Measurements from ENCODE around the gene EML5.

EML5 gene

GRCh38 chr14:88668448-88669116 is 124.2 kb downstream of the EML5 start:
- WGBS, 2 experiments (ENCODE audit: insufficient coverage in 2 of 2): 93 to 100% methylated on average over 2 to 3 of the region's 3 CpGs
- no peaks in the 10 kb centered on the region for H3K9me3 ChIP-seq (ENCODE audit: control insufficient read depth, low read length)
- H3K4me1 ChIP-seq (ENCODE audit: control insufficient read depth, insufficient read depth, low read length, poor library complexity, severe bottlenecking): no peaks in the 10 kb centered on the region

GRCh38 chr14:88667555-88668273 is 125.0 kb downstream of the EML5 start:
- no peaks in the 10 kb centered on the region for H3K9me3 ChIP-seq (ENCODE audit: control insufficient read depth, low read length)
- H3K36me3 ChIP-seq (ENCODE audit: control insufficient read depth, insufficient read depth, low read length): no peaks in the 10 kb centered on the region
- no peak overlapping the region for H3K4me3 ChIP-seq (ENCODE audit: extremely low read depth, insufficient read depth, low read length, poor library complexity, severe bottlenecking)
- H3K27ac ChIP-seq (ENCODE audit: low read depth, low read length, severe bottlenecking): no peak overlapping the region
- no peaks in the 10 kb centered on the region for H3K4me1 ChIP-seq (ENCODE audit: control insufficient read depth, insufficient read depth, low read length, poor library complexity, severe bottlenecking)
- WGBS, 2 experiments (ENCODE audit: insufficient coverage in 2 of 2): 54 to 82% methylated on average over 2 to 4 of the region's 4 CpGs

More at GRCh38 chr14:88668448-88669116, 124.2 kb downstream of the EML5 start:
- Histone ChIP-seq H3K36me3 (ENCODE audit: control insufficient read depth, insufficient read depth, low read length) (no peaks in the 10 kb centered on the region), H3K4me3 (ENCODE audit: extremely low read depth, insufficient read depth, low read length, poor library complexity, severe bottlenecking) (no peak overlapping the region), H3K27ac (ENCODE audit: low read depth, low read length, severe bottlenecking) (no peak overlapping the region)

- Histone ChIP-seq H3K4me1 (ENCODE audit: control insufficient read depth, insufficient read depth, low read length, poor library complexity, severe bottlenecking) (no peaks in the 10 kb centered on the region), H3K27ac (ENCODE audit: low read depth, low read length, severe bottlenecking) (no peak overlapping the region), H3K36me3 (ENCODE audit: control insufficient read depth, insufficient read depth, low read length) (no peaks in the 10 kb centered on the region), H3K4me3 (ENCODE audit: extremely low read depth, insufficient read depth, low read length, poor library complexity, severe bottlenecking) (no peak overlapping the region), H3K9me3 (ENCODE audit: control insufficient read depth, low read length) (no peaks in the 10 kb centered on the region)
- WGBS, 2 experiments (ENCODE audit: insufficient coverage in 2 of 2): 96 to 97% methylated on average over 3 to 5 of the region's 5 CpGs
Observed at GRCh38 chr14:88660056-88660455, 132.7 kb downstream of the EML5 start.

- 80% methylated on average over 1 of the region's 1 CpG; no CpG with 5 or more reads in 1 of the 2 experiments for whole genome bisulfite sequencing, 2 experiments (ENCODE audit: insufficient coverage in 2 of 2)
- H3K4me1 ChIP-seq (ENCODE audit: control insufficient read depth, insufficient read depth, low read length, poor library complexity, severe bottlenecking): no peaks in the 10 kb centered on the region
- no peak overlapping the region for H3K27ac ChIP-seq (ENCODE audit: low read depth, low read length, severe bottlenecking)
- H3K9me3 ChIP-seq (ENCODE audit: control insufficient read depth, low read length): no peaks in the 10 kb centered on the region
- H3K36me3 ChIP-seq (ENCODE audit: control insufficient read depth, insufficient read depth, low read length): no peaks in the 10 kb centered on the region
- no peak overlapping the region for H3K4me3 ChIP-seq (ENCODE audit: extremely low read depth, insufficient read depth, low read length, poor library complexity, severe bottlenecking)
Observed at GRCh38 chr14:88639221-88639620, 153.5 kb downstream of the EML5 start.

GRCh38 chr14:88632512-88632911 is 160.2 kb downstream of the EML5 start:
- Histone ChIP-seq H3K4me3 (ENCODE audit: extremely low read depth, insufficient read depth, low read length, poor library complexity, severe bottlenecking) (no peak overlapping the region), H3K4me1 (ENCODE audit: control insufficient read depth, insufficient read depth, low read length, poor library complexity, severe bottlenecking) (peaks cover 5% of the 10 kb centered on the region), H3K27ac (ENCODE audit: low read depth, low read length, severe bottlenecking) (no peak overlapping the region), H3K9me3 (ENCODE audit: control insufficient read depth, low read length) (no peaks in the 10 kb centered on the region), H3K36me3 (ENCODE audit: control insufficient read depth, insufficient read depth, low read length) (no peaks in the 10 kb centered on the region)
- WGBS, 2 experiments (ENCODE audit: insufficient coverage in 2 of 2): no CpG with 5 or more reads among the region's 2 CpGs

GRCh38 chr14:88631091-88631490 is 161.7 kb downstream of the EML5 start:
- Histone ChIP-seq H3K36me3 (ENCODE audit: control insufficient read depth, insufficient read depth, low read length) (no peaks in the 10 kb centered on the region), H3K4me3 (ENCODE audit: extremely low read depth, insufficient read depth, low read length, poor library complexity, severe bottlenecking) (no peak overlapping the region), H3K27ac (ENCODE audit: low read depth, low read length, severe bottlenecking) (no peak overlapping the region), H3K9me3 (ENCODE audit: control insufficient read depth, low read length) (no peaks in the 10 kb centered on the region), H3K4me1 (ENCODE audit: control insufficient read depth, insufficient read depth, low read length, poor library complexity, severe bottlenecking) (peaks cover 5% of the 10 kb centered on the region)
- WGBS, 2 experiments (ENCODE audit: insufficient coverage in 2 of 2): 83% methylated on average over 2 of the region's 3 CpGs; no CpG with 5 or more reads in 1 of the 2 experiments

- 82 to 89% methylated on average over 5 to 6 of the region's 6 CpGs for WGBS, 2 experiments (ENCODE audit: insufficient coverage in 2 of 2)
- Histone ChIP-seq H3K9me3 (ENCODE audit: control insufficient read depth, low read length) (no peaks in the 10 kb centered on the region), H3K4me1 (ENCODE audit: control insufficient read depth, insufficient read depth, low read length, poor library complexity, severe bottlenecking) (peaks cover 5% of the 10 kb centered on the region), H3K27ac (ENCODE audit: low read depth, low read length, severe bottlenecking) (peak overlapping the region; percentile 1), H3K36me3 (ENCODE audit: control insufficient read depth, insufficient read depth, low read length) (no peaks in the 10 kb centered on the region), H3K4me3 (ENCODE audit: extremely low read depth, insufficient read depth, low read length, poor library complexity, severe bottlenecking) (no peak overlapping the region)
Observed at GRCh38 chr14:88630565-88630964, 162.2 kb downstream of the EML5 start.

- no peaks in the 10 kb centered on the region for H3K9me3 ChIP-seq (ENCODE audit: control insufficient read depth, low read length)
- peaks cover 5% of the 10 kb centered on the region for H3K4me1 ChIP-seq (ENCODE audit: control insufficient read depth, insufficient read depth, low read length, poor library complexity, severe bottlenecking)
- H3K36me3 ChIP-seq (ENCODE audit: control insufficient read depth, insufficient read depth, low read length): no peaks in the 10 kb centered on the region
- no peak overlapping the region for H3K27ac ChIP-seq (ENCODE audit: low read depth, low read length, severe bottlenecking)
- H3K4me3 ChIP-seq (ENCODE audit: extremely low read depth, insufficient read depth, low read length, poor library complexity, severe bottlenecking): no peak overlapping the region
Observed at GRCh38 chr14:88628462-88628861, 164.3 kb downstream of the EML5 start.

- H3K9me3 ChIP-seq (ENCODE audit: control insufficient read depth, low read length): no peaks in the 10 kb centered on the region
- peaks cover 5% of the 10 kb centered on the region for H3K4me1 ChIP-seq (ENCODE audit: control insufficient read depth, insufficient read depth, low read length, poor library complexity, severe bottlenecking)
- H3K27ac ChIP-seq (ENCODE audit: low read depth, low read length, severe bottlenecking): no peak overlapping the region
- H3K36me3 ChIP-seq (ENCODE audit: control insufficient read depth, insufficient read depth, low read length): no peaks in the 10 kb centered on the region
- H3K4me3 ChIP-seq (ENCODE audit: extremely low read depth, insufficient read depth, low read length, poor library complexity, severe bottlenecking): no peak overlapping the region
Observed at GRCh38 chr14:88628033-88628432, 164.7 kb downstream of the EML5 start.

GRCh38 chr14:88625671-88626070 is 167.1 kb downstream of the EML5 start:
- Histone ChIP-seq H3K4me1 (ENCODE audit: control insufficient read depth, insufficient read depth, low read length, poor library complexity, severe bottlenecking) (peaks cover 5% of the 10 kb centered on the region), H3K9me3 (ENCODE audit: control insufficient read depth, low read length) (no peaks in the 10 kb centered on the region), H3K27ac (ENCODE audit: low read depth, low read length, severe bottlenecking) (no peak overlapping the region), H3K4me3 (ENCODE audit: extremely low read depth, insufficient read depth, low read length, poor library complexity, severe bottlenecking) (no peak overlapping the region), H3K36me3 (ENCODE audit: control insufficient read depth, insufficient read depth, low read length) (no peaks in the 10 kb centered on the region)
- 93% methylated on average over 3 of the region's 3 CpGs; no CpG with 5 or more reads in 1 of the 2 experiments for WGBS, 2 experiments (ENCODE audit: insufficient coverage in 2 of 2)

- no peak overlapping the region for H3K27ac ChIP-seq (ENCODE audit: low read depth, low read length, severe bottlenecking)
- no peaks in the 10 kb centered on the region for H3K4me1 ChIP-seq (ENCODE audit: control insufficient read depth, insufficient read depth, low read length, poor library complexity, severe bottlenecking)
- 75 to 93% methylated on average over 1 to 2 of the region's 2 CpGs for WGBS, 2 experiments (ENCODE audit: insufficient coverage in 2 of 2)
Observed at GRCh38 chr14:88621100-88621499, 171.7 kb downstream of the EML5 start.

More at GRCh38 chr14:88621100-88621499, 171.7 kb downstream of the EML5 start:
- H3K9me3 ChIP-seq (ENCODE audit: control insufficient read depth, low read length): no peaks in the 10 kb centered on the region
- H3K36me3 ChIP-seq (ENCODE audit: control insufficient read depth, insufficient read depth, low read length): no peaks in the 10 kb centered on the region
- no peak overlapping the region for H3K4me3 ChIP-seq (ENCODE audit: extremely low read depth, insufficient read depth, low read length, poor library complexity, severe bottlenecking)

Measured in mesodermal cell (in vitro differentiated cells).